HEK293 (cell line): ENCODE measurements around the gene HOXB4.

ENCODE experiments used
- CTCF ChIA-PET: fragments of 350-600 bp; formaldehyde crosslinking; extraction: SDS; loops from one replicate; lab custom pipeline; 2021; ENCODE audit warnings: antibody characterized with exemption; lab: Yijun Ruan, JAX
- POLR2A ChIA-PET: fragments of 300-600 bp; formaldehyde crosslinking; extraction: SDS; loops from one replicate; lab custom pipeline; 2020; ENCODE audit warnings: antibody characterized with exemption, inconsistent platforms; lab: Yijun Ruan, JAX
- H3K27ac ChIP-seq: fragments of 200-500 bp; sonication (Bioruptor generic); 2 replicates; pipeline ENCODE4 v1.5.1; 2014; ENCODE audit warnings: low read depth, low read length, control low read depth, inconsistent platforms; ENCODE audit errors: extremely low read depth
- H3K36me3 ChIP-seq, 2 experiments: fragments of 200-500 bp in 1 of 2; sonication (Bioruptor generic) in 1 of 2; 1 replicate in 1 of 2; 2 replicates in 1 of 2; pipeline ENCODE4 v1.5.1; 2014 to 2017; ENCODE audit warnings: inconsistent platforms in 2 of 2, low read length in 2 of 2; ENCODE audit not compliant: control insufficient read depth in 2 of 2, insufficient read depth in 1 of 2
- H3K4me1 ChIP-seq: fragments of 200-500 bp; sonication (Bioruptor generic); 2 replicates; pipeline ENCODE4 v1.5.1; 2014; ENCODE audit warnings: mild to moderate bottlenecking, low read length, inconsistent platforms; ENCODE audit not compliant: control insufficient read depth, insufficient read depth
- H3K4me3 ChIP-seq: 2 replicates; pipeline ENCODE4 v1.5.1; 2011; ENCODE audit warnings: low read depth, mild to moderate bottlenecking, control low read depth, low read length, moderate library complexity
- H3K9me3 ChIP-seq: fragments of 200-500 bp; sonication (Bioruptor generic); 2 replicates; pipeline ENCODE4 v1.5.1; 2014; ENCODE audit warnings: low read depth, low read length, inconsistent platforms; ENCODE audit not compliant: control insufficient read depth, insufficient read depth
- OVOL3 ChIP-seq: fragments of 450-650 bp; formaldehyde crosslinking; IDR thresholded peaks from 2 replicates; pipeline ENCODE4 v1.5.1; 2016; ENCODE audit warnings: missing biosample characterization, missing genetic modification characterization
- RBAK ChIP-seq: fragments of 450-650 bp; formaldehyde crosslinking; IDR thresholded peaks from 2 replicates; pipeline ENCODE4 v1.5.1; 2016; ENCODE audit warnings: missing biosample characterization, missing genetic modification characterization
- SALL2 ChIP-seq: fragments of 450-650 bp; formaldehyde crosslinking; IDR thresholded peaks from 2 replicates; pipeline ENCODE4 v1.5.0; 2017; ENCODE audit warnings: missing biosample characterization, mild to moderate bottlenecking, missing genetic modification characterization, borderline replicate concordance
- TCF7L2 ChIP-seq: IDR thresholded peaks from 2 replicates; pipeline ENCODE4 v1.6.1; 2011; ENCODE audit warnings: low read depth, mild to moderate bottlenecking, inconsistent platforms, low read length, moderate library complexity, borderline replicate concordance
- ZBTB17 ChIP-seq: fragments of 450-650 bp; formaldehyde crosslinking; IDR thresholded peaks from 2 replicates; pipeline ENCODE4 v1.5.1; 2016; ENCODE audit warnings: missing biosample characterization, missing genetic modification characterization
- ZBTB21 ChIP-seq: fragments of 450-650 bp; formaldehyde crosslinking; IDR thresholded peaks from 2 replicates; pipeline ENCODE4 v1.5.1; 2017; ENCODE audit warnings: missing biosample characterization, missing genetic modification characterization
- ZBTB48 ChIP-seq: fragments of 450-650 bp; formaldehyde crosslinking; IDR thresholded peaks from 2 replicates; pipeline ENCODE4 v1.5.1; 2016; ENCODE audit warnings: missing biosample characterization, missing genetic modification characterization
- ZEB2 ChIP-seq: fragments of 450-650 bp; formaldehyde crosslinking; IDR thresholded peaks from 2 replicates; pipeline ENCODE4 v1.5.1; 2016; ENCODE audit warnings: missing biosample characterization, missing genetic modification characterization
- ZNF10 ChIP-seq: fragments of 450-650 bp; formaldehyde crosslinking; IDR thresholded peaks from 2 replicates; pipeline ENCODE4 v1.5.1; 2017; ENCODE audit warnings: missing biosample characterization, missing genetic modification characterization
- ZNF133 ChIP-seq: fragments of 450-650 bp; formaldehyde crosslinking; IDR thresholded peaks from 2 replicates; pipeline ENCODE4 v1.5.1; 2016; ENCODE audit warnings: missing biosample characterization, missing genetic modification characterization
- ZNF155 ChIP-seq: fragments of 450-650 bp; formaldehyde crosslinking; IDR thresholded peaks from 2 replicates; pipeline ENCODE4 v1.5.1; 2016; ENCODE audit warnings: missing biosample characterization, missing genetic modification characterization
- ZNF175 ChIP-seq: fragments of 450-650 bp; formaldehyde crosslinking; IDR thresholded peaks from 2 replicates; pipeline ENCODE4 v1.5.1; 2016; ENCODE audit warnings: missing biosample characterization, missing genetic modification characterization
- ZNF366 ChIP-seq: fragments of 450-650 bp; formaldehyde crosslinking; conservative IDR thresholded peaks from 2 replicates; pipeline ENCODE4 v1.5.1; 2016; ENCODE audit warnings: missing biosample characterization, missing genetic modification characterization
- ZNF391 ChIP-seq: fragments of 450-650 bp; formaldehyde crosslinking; IDR thresholded peaks from 2 replicates; pipeline ENCODE4 v1.5.1; 2016; ENCODE audit warnings: low read depth, missing biosample characterization, missing genetic modification characterization, borderline replicate concordance
- ZNF596 ChIP-seq: fragments of 450-650 bp; IDR thresholded peaks from 2 replicates; pipeline ENCODE4 v1.5.0; 2018; ENCODE audit warnings: missing biosample characterization, mild to moderate bottlenecking, missing genetic modification characterization, moderate library complexity
- ZNF600 ChIP-seq: fragments of 450-650 bp; formaldehyde crosslinking; IDR thresholded peaks from 2 replicates; pipeline ENCODE4 v1.5.1; 2016; ENCODE audit warnings: missing biosample characterization, missing genetic modification characterization
- ZNF664 ChIP-seq: fragments of 450-650 bp; formaldehyde crosslinking; IDR thresholded peaks from 2 replicates; pipeline ENCODE4 v1.5.1; 2016; ENCODE audit warnings: missing biosample characterization, missing genetic modification characterization
- ZNF707 ChIP-seq: fragments of 450-650 bp; formaldehyde crosslinking; IDR thresholded peaks from 2 replicates; pipeline ENCODE4 v1.5.1; 2016; ENCODE audit warnings: missing biosample characterization, missing genetic modification characterization
- ZNF776 ChIP-seq: fragments of 450-650 bp; formaldehyde crosslinking; IDR thresholded peaks from 2 replicates; pipeline ENCODE4 v1.5.0; 2017; ENCODE audit warnings: missing biosample characterization, missing genetic modification characterization, borderline replicate concordance
- ZNF792 ChIP-seq: fragments of 450-650 bp; formaldehyde crosslinking; IDR thresholded peaks from 2 replicates; pipeline ENCODE4 v1.5.1; 2016; ENCODE audit warnings: missing biosample characterization, missing genetic modification characterization
- ZNF843 ChIP-seq: fragments of 450-650 bp; formaldehyde crosslinking; IDR thresholded peaks from 2 replicates; pipeline ENCODE4 v1.5.1; 2016; ENCODE audit warnings: missing biosample characterization, missing genetic modification characterization
- ZXDB ChIP-seq: fragments of 450-650 bp; formaldehyde crosslinking; IDR thresholded peaks from 2 replicates; pipeline ENCODE4 v1.5.1; 2016; ENCODE audit warnings: missing biosample characterization, missing genetic modification characterization
- TF ChIP-seq, protein P1 (sequence below): fragments of 450-650 bp; formaldehyde crosslinking; IDR thresholded peaks from 2 replicates; pipeline ENCODE4 v1.5.1; 2017; ENCODE audit warnings: missing biosample characterization, missing genetic modification characterization
- TF ChIP-seq, protein P2 (sequence below): sonication (generic); formaldehyde crosslinking; IDR thresholded peaks from 2 replicates; pipeline ENCODE4 v1.8.1; 2022; ENCODE audit warnings: mild to moderate bottlenecking, moderate library complexity, missing genetic modification reagents
- TF ChIP-seq, protein P3 (sequence below): fragments of 450-650 bp; formaldehyde crosslinking; IDR thresholded peaks from 2 replicates; pipeline ENCODE4 v1.5.1; 2016; ENCODE audit warnings: missing biosample characterization, missing genetic modification characterization
- TF ChIP-seq, protein P4 (sequence below): fragments of 450-650 bp; formaldehyde crosslinking; IDR thresholded peaks from 2 replicates; pipeline ENCODE4 v1.5.1; 2016; ENCODE audit warnings: missing biosample characterization, missing genetic modification characterization, low read depth
- TF ChIP-seq, protein P5 (sequence below): fragments of 450-650 bp; formaldehyde crosslinking; IDR thresholded peaks from 2 replicates; pipeline ENCODE4 v1.5.1; 2016; ENCODE audit warnings: missing biosample characterization, missing genetic modification characterization

Gene HOXB4

DNA sequence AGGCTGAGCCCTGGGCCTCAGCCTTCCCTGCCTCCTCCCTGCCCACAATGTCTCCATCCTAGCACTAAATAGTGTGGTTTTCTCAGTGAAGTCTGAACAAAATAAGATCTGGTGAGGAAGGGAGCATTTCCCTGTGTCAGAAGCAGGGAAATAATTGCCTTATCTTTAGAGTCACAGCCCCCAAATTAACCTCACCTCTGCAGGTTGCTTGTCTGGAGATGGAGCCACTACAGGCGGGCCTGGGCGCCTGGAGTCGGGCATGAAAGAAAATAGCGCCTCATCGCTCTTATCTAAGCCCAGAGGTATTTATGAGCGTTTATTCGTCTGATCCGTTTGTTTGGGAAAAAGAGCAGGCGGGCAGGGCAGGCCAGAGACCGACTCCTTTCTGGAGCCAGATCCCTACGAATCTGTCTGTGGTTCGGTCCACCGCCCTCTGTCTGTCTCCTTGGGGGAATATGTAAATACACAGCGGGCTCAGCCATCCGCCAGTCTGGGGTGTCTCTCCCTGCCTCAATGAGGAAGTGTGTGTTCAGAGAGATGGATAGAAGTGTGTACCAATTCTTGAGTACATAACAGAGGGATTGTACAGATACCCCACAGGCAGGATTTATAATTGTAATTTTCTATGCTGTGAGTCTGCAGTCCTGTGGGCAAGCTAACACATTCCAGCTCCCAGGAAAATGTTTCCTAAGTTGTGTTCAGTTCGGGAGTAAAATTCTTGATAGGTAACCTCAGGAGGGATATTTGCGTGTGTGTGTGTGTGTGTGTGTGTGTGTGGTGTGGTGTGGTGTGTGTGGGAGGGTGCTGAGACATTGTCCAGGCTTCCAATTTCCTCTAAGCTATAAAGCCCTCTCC is 22.3 kb upstream of the HOXB4 start:
- H3K4me1 ChIP-seq = peaks cover 36% of the 10 kb centered on the region
- CTCF ChIA-PET = interaction anchor here (0.6 to 2.2 kb wide), 17 partner anchors 9 to 651 kb away, joined by 3 to 6 read pairs (median 4); no protein-coding TSS in a partner anchor
- TF ChIP-seq, protein P1, sequence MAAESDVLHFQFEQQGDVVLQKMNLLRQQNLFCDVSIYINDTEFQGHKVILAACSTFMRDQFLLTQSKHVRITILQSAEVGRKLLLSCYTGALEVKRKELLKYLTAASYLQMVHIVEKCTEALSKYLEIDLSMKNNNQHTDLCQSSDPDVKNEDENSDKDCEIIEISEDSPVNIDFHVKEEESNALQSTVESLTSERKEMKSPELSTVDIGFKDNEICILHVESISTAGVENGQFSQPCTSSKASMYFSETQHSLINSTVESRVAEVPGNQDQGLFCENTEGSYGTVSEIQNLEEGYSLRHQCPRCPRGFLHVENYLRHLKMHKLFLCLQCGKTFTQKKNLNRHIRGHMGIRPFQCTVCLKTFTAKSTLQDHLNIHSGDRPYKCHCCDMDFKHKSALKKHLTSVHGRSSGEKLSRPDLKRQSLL = peak; percentile 97
- TF ChIP-seq ZNF600 (tag by site-specific recombination) (peak; percentile 88), OVOL3 (0 out of 2 replicates have a peak, but pooled peaks have one; percentile 26), TCF7L2 (peak; percentile 88; the same call in 1 of the 2 replicates), ZNF175 (tag by site-specific recombination) (no peak), ZNF707 (tag by site-specific recombination) (no peak), ZBTB48 (tag by site-specific recombination) (0 out of 2 replicates have a peak, but pooled peaks have one; percentile 13), SALL2 (tag by site-specific recombination) (peak; percentile 59; the same call in 1 of the 2 replicates), ZNF133 (no peak), ZEB2 (peak; percentile 44; the same call in 1 of the 2 replicates), ZNF596 (peak; percentile 56; the same call in 1 of the 2 replicates), ZXDB (0 out of 2 replicates have a peak, but pooled peaks have one; percentile 18), ZNF366 (tag by site-specific recombination) (peak; percentile 75; the same call in 1 of the 2 replicates), ZNF10 (tag by site-specific recombination) (no peak), ZNF664 (tag by site-specific recombination) (no peak; the same call in 1 of the 2 replicates), ZNF155 (tag by site-specific recombination) (no peak), ZBTB21 (tag by site-specific recombination) (no peak; the same call in 1 of the 2 replicates), ZBTB17 (tag by site-specific recombination) (peak; percentile 87), ZNF843 (tag by site-specific recombination) (peak; percentile 8; the same call in 1 of the 2 replicates), ZNF776 (no peak), ZNF391 (tag by site-specific recombination) (peak; percentile 72; the same call in 1 of the 2 replicates), ZNF792 (no peak; the same call in 1 of the 2 replicates), RBAK (no peak)
- TF ChIP-seq, protein P2, sequence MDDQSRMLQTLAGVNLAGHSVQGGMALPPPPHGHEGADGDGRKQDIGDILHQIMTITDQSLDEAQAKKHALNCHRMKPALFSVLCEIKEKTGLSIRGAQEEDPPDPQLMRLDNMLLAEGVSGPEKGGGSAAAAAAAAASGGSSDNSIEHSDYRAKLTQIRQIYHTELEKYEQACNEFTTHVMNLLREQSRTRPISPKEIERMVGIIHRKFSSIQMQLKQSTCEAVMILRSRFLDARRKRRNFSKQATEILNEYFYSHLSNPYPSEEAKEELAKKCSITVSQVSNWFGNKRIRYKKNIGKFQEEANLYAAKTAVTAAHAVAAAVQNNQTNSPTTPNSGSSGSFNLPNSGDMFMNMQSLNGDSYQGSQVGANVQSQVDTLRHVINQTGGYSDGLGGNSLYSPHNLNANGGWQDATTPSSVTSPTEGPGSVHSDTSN (CRISPR knock-in tag) = peak; percentile 50; the same call in 1 of the 2 replicates
- TF ChIP-seq, protein P3, sequence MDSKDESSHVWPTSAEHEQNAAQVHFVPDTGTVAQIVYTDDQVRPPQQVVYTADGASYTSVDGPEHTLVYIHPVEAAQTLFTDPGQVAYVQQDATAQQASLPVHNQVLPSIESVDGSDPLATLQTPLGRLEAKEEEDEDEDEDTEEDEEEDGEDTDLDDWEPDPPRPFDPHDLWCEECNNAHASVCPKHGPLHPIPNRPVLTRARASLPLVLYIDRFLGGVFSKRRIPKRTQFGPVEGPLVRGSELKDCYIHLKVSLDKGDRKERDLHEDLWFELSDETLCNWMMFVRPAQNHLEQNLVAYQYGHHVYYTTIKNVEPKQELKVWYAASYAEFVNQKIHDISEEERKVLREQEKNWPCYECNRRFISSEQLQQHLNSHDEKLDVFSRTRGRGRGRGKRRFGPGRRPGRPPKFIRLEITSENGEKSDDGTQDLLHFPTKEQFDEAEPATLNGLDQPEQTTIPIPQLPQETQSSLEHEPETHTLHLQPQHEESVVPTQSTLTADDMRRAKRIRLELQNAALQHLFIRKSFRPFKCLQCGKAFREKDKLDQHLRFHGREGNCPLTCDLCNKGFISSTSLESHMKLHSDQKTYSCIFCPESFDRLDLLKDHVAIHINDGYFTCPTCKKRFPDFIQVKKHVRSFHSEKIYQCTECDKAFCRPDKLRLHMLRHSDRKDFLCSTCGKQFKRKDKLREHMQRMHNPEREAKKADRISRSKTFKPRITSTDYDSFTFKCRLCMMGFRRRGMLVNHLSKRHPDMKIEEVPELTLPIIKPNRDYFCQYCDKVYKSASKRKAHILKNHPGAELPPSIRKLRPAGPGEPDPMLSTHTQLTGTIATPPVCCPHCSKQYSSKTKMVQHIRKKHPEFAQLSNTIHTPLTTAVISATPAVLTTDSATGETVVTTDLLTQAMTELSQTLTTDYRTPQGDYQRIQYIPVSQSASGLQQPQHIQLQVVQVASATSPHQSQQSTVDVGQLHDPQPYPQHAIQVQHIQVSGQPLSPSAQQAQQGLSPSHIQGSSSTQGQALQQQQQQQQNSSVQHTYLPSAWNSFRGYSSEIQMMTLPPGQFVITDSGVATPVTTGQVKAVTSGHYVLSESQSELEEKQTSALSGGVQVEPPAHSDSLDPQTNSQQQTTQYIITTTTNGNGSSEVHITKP (tag by site-specific recombination) = peak; percentile 96
- TF ChIP-seq, protein P4, sequence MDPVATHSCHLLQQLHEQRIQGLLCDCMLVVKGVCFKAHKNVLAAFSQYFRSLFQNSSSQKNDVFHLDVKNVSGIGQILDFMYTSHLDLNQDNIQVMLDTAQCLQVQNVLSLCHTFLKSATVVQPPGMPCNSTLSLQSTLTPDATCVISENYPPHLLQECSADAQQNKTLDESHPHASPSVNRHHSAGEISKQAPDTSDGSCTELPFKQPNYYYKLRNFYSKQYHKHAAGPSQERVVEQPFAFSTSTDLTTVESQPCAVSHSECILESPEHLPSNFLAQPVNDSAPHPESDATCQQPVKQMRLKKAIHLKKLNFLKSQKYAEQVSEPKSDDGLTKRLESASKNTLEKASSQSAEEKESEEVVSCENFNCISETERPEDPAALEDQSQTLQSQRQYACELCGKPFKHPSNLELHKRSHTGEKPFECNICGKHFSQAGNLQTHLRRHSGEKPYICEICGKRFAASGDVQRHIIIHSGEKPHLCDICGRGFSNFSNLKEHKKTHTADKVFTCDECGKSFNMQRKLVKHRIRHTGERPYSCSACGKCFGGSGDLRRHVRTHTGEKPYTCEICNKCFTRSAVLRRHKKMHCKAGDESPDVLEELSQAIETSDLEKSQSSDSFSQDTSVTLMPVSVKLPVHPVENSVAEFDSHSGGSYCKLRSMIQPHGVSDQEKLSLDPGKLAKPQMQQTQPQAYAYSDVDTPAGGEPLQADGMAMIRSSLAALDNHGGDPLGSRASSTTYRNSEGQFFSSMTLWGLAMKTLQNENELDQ = no peak
- TF ChIP-seq, protein P5, sequence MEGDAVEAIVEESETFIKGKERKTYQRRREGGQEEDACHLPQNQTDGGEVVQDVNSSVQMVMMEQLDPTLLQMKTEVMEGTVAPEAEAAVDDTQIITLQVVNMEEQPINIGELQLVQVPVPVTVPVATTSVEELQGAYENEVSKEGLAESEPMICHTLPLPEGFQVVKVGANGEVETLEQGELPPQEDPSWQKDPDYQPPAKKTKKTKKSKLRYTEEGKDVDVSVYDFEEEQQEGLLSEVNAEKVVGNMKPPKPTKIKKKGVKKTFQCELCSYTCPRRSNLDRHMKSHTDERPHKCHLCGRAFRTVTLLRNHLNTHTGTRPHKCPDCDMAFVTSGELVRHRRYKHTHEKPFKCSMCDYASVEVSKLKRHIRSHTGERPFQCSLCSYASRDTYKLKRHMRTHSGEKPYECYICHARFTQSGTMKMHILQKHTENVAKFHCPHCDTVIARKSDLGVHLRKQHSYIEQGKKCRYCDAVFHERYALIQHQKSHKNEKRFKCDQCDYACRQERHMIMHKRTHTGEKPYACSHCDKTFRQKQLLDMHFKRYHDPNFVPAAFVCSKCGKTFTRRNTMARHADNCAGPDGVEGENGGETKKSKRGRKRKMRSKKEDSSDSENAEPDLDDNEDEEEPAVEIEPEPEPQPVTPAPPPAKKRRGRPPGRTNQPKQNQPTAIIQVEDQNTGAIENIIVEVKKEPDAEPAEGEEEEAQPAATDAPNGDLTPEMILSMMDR (tag by site-specific recombination) = peak; percentile 33; the same call in 1 of the 2 replicates

More for the DNA sequence above, 22.3 kb upstream of the HOXB4 start:
- H3K36me3 ChIP-seq = peaks cover 3 to 22% of the 10 kb centered on the region in 2 experiments; a peak in 1 of 3 replicates
- H3K9me3 ChIP-seq = no peaks in the 10 kb centered on the region
- H3K27ac ChIP-seq = peak overlapping the region; percentile 86
- POLR2A ChIA-PET = interaction anchor here (0.6 to 1.9 kb wide), 5 partner anchors 9 to 25 kb away, joined by 3 to 8 read pairs (median 3); partner anchors contain the start of gene HOXB9
- peak overlapping the region; percentile 14 for H3K4me3 ChIP-seq
